Measurements from ENCODE around the gene LPIN3.

GRCh38 chr20:41307021-41307420, 33.6 kb upstream of the LPIN3 start:
- TF ChIP-seq CTCF (conservative IDR thresholded peaks at IDR 0.05 in 1 of 2, IDR thresholded peaks at IDR 0.05 in 1 of 2; ENCODE audit: extremely low read depth in 1 of 2, insufficient read depth in 1 of 2, low read depth in 1 of 2, low read length in 2 of 2) (no peak), EZH2 (IDR thresholded peaks at IDR 0.05; ENCODE audit: borderline replicate concordance, low read length) (no peak)

Measured in mammary epithelial cell (primary cell).